Stomach (tissue), 9 donors: Measurements from ENCODE around the gene GPC5. TPM values are rescaled to one million over a fixed set of nuclear protein-coding genes. Genes with fewer than 3 reads are reported as not detected.

Source experiments
- DNase-seq, 2 donors: peaks; one replicate each; pipeline versions ENCODE4 v3.0.0 to v3.0.0-alpha.2; 2013 to 2019
- H3K27ac ChIP-seq, 5 donors: fragments of 200-600 bp in 4 of 5; sonication (generic) in 4 of 5; one replicate each; pipeline ENCODE4 v1.5.1; 2013 to 2019; ENCODE audit warnings: mild to moderate bottlenecking in 1 of 5, moderate library complexity in 1 of 5
- H3K27me3 ChIP-seq, 3 donors: fragments of 200-600 bp; sonication (generic); one replicate each; pipeline ENCODE4 v1.5.1; 2017 to 2019; ENCODE audit warnings: mixed run types in 1 of 3
- H3K36me3 ChIP-seq, 4 donors: fragments of 200-600 bp; sonication (generic); 1 replicate in 3 of 4; 2 replicates in 1 of 4; pipeline ENCODE4 v1.5.1; 2016 to 2019
- H3K4me1 ChIP-seq, 4 donors: fragments of 200-600 bp; sonication (generic); one replicate each; pipeline ENCODE4 v1.5.1; 2016 to 2019
- H3K4me3 ChIP-seq, 4 donors: fragments of 200-600 bp; sonication (generic) in 3 of 4; one replicate each; pipeline ENCODE4 v1.5.1; 2016 to 2019; ENCODE audit warnings: mild to moderate bottlenecking in 1 of 4
- H3K9me3 ChIP-seq, 4 donors: fragments of 200-600 bp; sonication (generic); one replicate each; pipeline ENCODE4 v1.5.1; 2016 to 2019
- EP300 ChIP-seq: sonication (generic); formaldehyde crosslinking; IDR thresholded peaks from one replicate; pipeline ENCODE4 v1.6.1; 2017; ENCODE audit warnings: antibody characterized with exemption
- POLR2A ChIP-seq, 4 donors: fragments of 450-650 bp; IDR thresholded peaks; one replicate each; pipeline ENCODE4 v1.6.1; 2016; ENCODE audit warnings: antibody characterized with exemption in 4 of 4, control low read depth in 2 of 4, mild to moderate bottlenecking in 1 of 4, moderate library complexity in 1 of 4
- POLR2AphosphoS5 ChIP-seq, 3 donors: sonication (generic); formaldehyde crosslinking; IDR thresholded peaks; one replicate each; pipeline ENCODE4 v1.6.1; 2016; ENCODE audit warnings: antibody characterized with exemption in 3 of 3
- WGBS, 5 donors: extraction: QIAGEN DNeasy Blood & Tissue Kit in 3 of 5; methylation state at CpG; one replicate each; pipeline versions ENCODE4 v1.1.5 to v1.1.7; 2013 to 2018; 5-methylcytosine and 5-hydroxymethylcytosine counted together
- intact Hi-C: fragments of 100-400 bp; cut with DNase I; formaldehyde crosslinking; loops from one replicate; pipeline ENCODE4 v1.15.1; 2023; ENCODE audit warnings: low total_unique reads
- polyA plus RNA-seq, 3 donors: library from polyadenylated mRNA; stranded (reverse); fragments of 200-250 nt; gene quantifications; one replicate each; pipeline ENCODE4 v1.2.3, GENCODE V29; 2013
- total RNA-seq, 5 donors: library from RNA; depleted of rRNA; stranded (reverse); fragments of >200 nt; gene quantifications; one replicate each; pipeline versions ENCODE4 v1.1.0 to v1.2.3, GENCODE V29; 2014 to 2016
- TF ChIP-seq, protein P1 (sequence below), 7 experiments: fragments of 450-650 bp in 4 of 7; fragments of 200-600 bp in 3 of 7; sonication (generic) in 3 of 7; IDR thresholded peaks; one replicate each; pipeline ENCODE4 v1.5.1; 2016 to 2019; ENCODE audit warnings: antibody characterized with exemption in 7 of 7, control low read depth in 2 of 7, mild to moderate bottlenecking in 1 of 7
- donor health status: healthy with polysubstance abuse.
- donor health status: Bipolar disorder and iron deficiency.
- donor health status: healthy.

Gene GPC5
- total and polyA plus RNA-seq, 8 donors, result 0.87 to 2.8 TPM; not detected in 6

DNA sequence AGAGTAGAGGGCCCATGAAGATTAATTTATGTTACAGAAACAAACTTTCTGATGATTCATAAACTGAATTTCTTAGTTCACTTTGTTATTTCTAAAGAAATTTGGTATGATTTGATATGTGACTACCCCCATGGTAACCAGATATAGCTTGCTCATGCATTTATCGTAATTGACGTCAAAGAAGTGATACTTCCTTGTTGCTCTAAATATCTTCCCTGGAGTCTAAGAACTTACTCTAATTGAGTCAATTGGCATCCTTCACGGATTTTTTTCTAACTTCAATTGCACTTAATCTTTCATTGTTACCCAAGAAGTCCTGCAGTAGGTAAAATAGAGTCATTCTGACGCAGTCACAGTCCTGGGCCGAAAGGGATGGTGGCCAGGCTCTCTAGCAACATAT is 240.9 kb downstream of the GPC5 start:
- intact Hi-C loops, result no loop called here
- TF ChIP-seq POLR2AphosphoS5 (IDR thresholded peaks at IDR 0.05) (no peak), EP300 (no peak), POLR2A (IDR thresholded peaks at IDR 0.05) (no peak)
- TF ChIP-seq, protein P1, sequence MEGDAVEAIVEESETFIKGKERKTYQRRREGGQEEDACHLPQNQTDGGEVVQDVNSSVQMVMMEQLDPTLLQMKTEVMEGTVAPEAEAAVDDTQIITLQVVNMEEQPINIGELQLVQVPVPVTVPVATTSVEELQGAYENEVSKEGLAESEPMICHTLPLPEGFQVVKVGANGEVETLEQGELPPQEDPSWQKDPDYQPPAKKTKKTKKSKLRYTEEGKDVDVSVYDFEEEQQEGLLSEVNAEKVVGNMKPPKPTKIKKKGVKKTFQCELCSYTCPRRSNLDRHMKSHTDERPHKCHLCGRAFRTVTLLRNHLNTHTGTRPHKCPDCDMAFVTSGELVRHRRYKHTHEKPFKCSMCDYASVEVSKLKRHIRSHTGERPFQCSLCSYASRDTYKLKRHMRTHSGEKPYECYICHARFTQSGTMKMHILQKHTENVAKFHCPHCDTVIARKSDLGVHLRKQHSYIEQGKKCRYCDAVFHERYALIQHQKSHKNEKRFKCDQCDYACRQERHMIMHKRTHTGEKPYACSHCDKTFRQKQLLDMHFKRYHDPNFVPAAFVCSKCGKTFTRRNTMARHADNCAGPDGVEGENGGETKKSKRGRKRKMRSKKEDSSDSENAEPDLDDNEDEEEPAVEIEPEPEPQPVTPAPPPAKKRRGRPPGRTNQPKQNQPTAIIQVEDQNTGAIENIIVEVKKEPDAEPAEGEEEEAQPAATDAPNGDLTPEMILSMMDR (IDR thresholded peaks at IDR 0.05), result no peak

DNA sequence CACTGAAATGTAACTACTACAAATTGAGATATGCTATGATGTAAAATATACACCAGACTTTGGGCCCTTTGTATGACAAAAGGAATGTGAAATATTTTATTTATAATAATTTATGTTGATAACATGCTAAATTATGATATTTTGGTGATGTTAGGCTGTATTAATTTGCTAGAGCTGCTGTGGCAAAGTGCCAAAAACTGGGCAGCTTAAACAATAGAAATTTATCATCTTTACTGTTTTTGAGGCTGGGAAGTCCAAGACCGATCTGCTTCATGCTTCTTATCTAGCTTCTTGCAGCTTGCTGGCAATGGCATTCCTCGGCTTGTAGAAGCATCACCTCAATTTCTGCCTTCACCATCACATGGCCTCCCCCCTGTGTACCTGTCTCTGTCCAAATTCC is 245.0 kb downstream of the GPC5 start:
- no peak for TF ChIP-seq POLR2AphosphoS5 (IDR thresholded peaks at IDR 0.05)
- no peak overlapping the region for H3K4me3 ChIP-seq
- intact Hi-C loops, result no loop called here
- WGBS, 5 donors, result 31 to 79% (median 75%) methylated on average over 2 of the region's 2 CpGs
- no peak overlapping the region for H3K27ac ChIP-seq
- no peak for DNase-seq
- H3K4me1 ChIP-seq, result no peaks in the 10 kb centered on the region
- H3K36me3 ChIP-seq, result no peaks in the 10 kb centered on the region
- no peaks in the 10 kb centered on the region for H3K9me3 ChIP-seq
- H3K27me3 ChIP-seq, result no peaks in the 10 kb centered on the region

More for the DNA sequence above, 240.9 kb downstream of the GPC5 start:
- Histone ChIP-seq H3K27me3 (no peaks in the 10 kb centered on the region), H3K9me3 (peaks cover 0 to 6% (median 0%) of the 10 kb centered on the region in 4 donors), H3K4me3 (no peak overlapping the region), H3K36me3 (no peaks in the 10 kb centered on the region), H3K4me1 (no peaks in the 10 kb centered on the region), H3K27ac (no peak overlapping the region)
- no peak for DNase-seq
- 71 to 89% (median 82%) methylated on average over 5 of the region's 5 CpGs for WGBS, 5 donors

DNA sequence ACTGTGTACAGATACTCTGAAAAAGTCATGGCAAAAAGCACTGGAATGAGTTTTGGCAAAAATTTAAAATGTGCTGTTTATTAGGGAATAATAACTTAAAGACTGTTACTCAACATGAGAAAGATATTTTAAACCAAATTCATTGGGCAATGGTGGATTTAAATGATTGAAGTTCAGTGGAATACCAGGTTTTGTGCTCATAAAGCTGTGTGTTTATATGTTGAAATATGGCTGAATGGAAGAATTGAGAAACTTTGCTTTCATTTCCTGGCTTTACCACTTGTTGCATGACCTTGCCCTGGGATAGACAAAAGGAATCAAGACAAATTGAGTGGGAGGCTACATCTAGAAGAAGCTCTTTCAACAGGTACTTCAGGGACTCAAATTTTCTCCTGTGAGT is 246.4 kb downstream of the GPC5 start:
- Histone ChIP-seq H3K4me3 (no peak overlapping the region), H3K4me1 (no peaks in the 10 kb centered on the region), H3K9me3 (peaks cover 0 to 3% (median 0%) of the 10 kb centered on the region in 4 donors), H3K36me3 (no peaks in the 10 kb centered on the region), H3K27ac (no peak overlapping the region), H3K27me3 (no peaks in the 10 kb centered on the region)
- intact Hi-C loops, result no loop called here
- DNase-seq, result no peak
- TF ChIP-seq POLR2A (IDR thresholded peaks at IDR 0.05) (no peak), POLR2AphosphoS5 (IDR thresholded peaks at IDR 0.05) (no peak), EP300 (no peak)
- TF ChIP-seq, protein P1 (IDR thresholded peaks at IDR 0.05), result no peak

DNA sequence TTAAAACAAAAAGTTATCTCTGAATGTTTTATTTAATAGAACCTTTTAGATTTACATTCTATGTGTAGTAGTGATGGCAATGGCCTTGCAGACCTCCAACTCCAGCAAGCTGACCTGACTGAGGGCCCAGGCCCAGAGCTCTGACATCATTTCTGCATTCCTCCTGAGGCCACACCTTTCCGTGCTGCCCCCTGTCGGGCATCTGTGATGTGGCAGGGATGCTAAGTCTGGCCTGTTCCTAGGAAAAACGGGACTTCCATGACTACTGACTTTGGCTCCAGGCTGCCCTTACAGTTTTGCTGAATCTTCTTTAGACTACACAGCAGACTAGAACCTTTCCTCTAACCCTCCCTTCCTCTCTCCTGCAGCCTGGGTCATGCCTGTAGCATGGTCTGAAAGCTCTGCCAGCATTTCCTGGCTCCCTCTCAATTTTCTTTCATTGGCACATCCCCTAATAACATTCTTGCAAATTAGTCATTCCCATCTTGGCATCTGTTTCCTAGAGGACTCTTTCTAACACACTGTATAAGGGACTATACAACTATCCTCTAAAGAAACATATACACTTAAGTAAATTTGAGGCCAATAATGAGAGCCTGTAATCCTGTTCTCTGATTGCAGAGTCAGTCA is 249.1 kb downstream of the GPC5 start:
- no peak overlapping the region for H3K4me3 ChIP-seq
- TF ChIP-seq POLR2A (IDR thresholded peaks at IDR 0.05) (no peak), EP300 (no peak), POLR2AphosphoS5 (IDR thresholded peaks at IDR 0.05) (no peak)
- TF ChIP-seq, protein P1 (IDR thresholded peaks at IDR 0.05), result no peak
- H3K36me3 ChIP-seq, result no peaks in the 10 kb centered on the region
- peak in 1 of 2 donors; percentile 31 for DNase-seq
- no peaks in the 10 kb centered on the region for H3K27me3 ChIP-seq
- intact Hi-C loops, result no loop called here
- no peaks in the 10 kb centered on the region for H3K4me1 ChIP-seq
- WGBS, 5 donors, result 39 to 57% (median 45%) methylated on average over 3 of the region's 3 CpGs
- H3K27ac ChIP-seq, result no peak overlapping the region
- H3K9me3 ChIP-seq, result peaks cover 0 to 3% (median 0%) of the 10 kb centered on the region in 4 donors

DNA sequence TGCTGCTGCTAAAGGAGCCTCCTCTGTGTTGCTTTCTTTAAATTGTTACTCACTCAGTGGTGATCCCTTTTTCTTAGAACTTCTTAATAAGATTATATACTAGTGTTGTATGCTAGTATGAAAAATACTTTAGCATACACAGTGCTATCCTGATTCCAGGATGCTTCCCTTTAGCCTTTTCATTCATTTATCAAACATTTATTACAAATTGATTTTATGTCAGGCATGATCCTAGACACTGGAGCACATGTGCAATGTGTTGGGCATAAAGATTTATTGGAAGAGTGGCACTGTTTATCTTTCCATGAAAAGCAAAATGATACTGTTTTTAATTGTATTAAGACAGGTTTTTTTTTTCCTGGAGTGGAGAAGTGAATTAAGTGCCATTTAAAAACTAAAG is 249.6 kb downstream of the GPC5 start:
- Histone ChIP-seq H3K36me3 (no peaks in the 10 kb centered on the region), H3K4me1 (no peaks in the 10 kb centered on the region), H3K4me3 (no peak overlapping the region), H3K9me3 (peaks cover 0 to 3% (median 0%) of the 10 kb centered on the region in 4 donors), H3K27ac (no peak overlapping the region), H3K27me3 (no peaks in the 10 kb centered on the region)
- no peak for TF ChIP-seq POLR2A (IDR thresholded peaks at IDR 0.05)
- TF ChIP-seq, protein P1 (IDR thresholded peaks at IDR 0.05), result no peak
- TF ChIP-seq POLR2AphosphoS5 (IDR thresholded peaks at IDR 0.05), result no peak
- TF ChIP-seq EP300, result no peak
- no peak for DNase-seq
- intact Hi-C loops, result no loop called here
